ENCODE results near the gene ERCC1.
A peak's percentile ranks its signal among the peaks of the same experiment; 100 is the strongest.

Gene ERCC1

GRCh38 chr19:45439569-45440258, 16.0 kb upstream of the ERCC1 start:
- peak; percentile 34; the same call in 1 of the 2 replicates for TF ChIP-seq ZBTB7A (IDR thresholded peaks at IDR 0.05; ENCODE audit: low read depth)
- peak; percentile 79 for TF ChIP-seq YY1 (IDR thresholded peaks at IDR 0.05; ENCODE audit: low read depth)
- TF ChIP-seq, protein P1, sequence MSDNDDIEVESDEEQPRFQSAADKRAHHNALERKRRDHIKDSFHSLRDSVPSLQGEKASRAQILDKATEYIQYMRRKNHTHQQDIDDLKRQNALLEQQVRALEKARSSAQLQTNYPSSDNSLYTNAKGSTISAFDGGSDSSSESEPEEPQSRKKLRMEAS (IDR thresholded peaks at IDR 0.05) = 0 out of 2 replicates have a peak, but pooled peaks have one; percentile 37
- no peak for TF ChIP-seq NFIC (IDR thresholded peaks at IDR 0.05)
- peak; percentile 78 for TF ChIP-seq RAD21 (IDR thresholded peaks at IDR 0.05; ENCODE audit: low read depth)
- peak; percentile 16; the same call in 1 of the 2 replicates for TF ChIP-seq TCF12 (IDR thresholded peaks at IDR 0.05; ENCODE audit: low read depth)

- TF ChIP-seq ZBTB7A (IDR thresholded peaks at IDR 0.05; ENCODE audit: low read depth) = no peak
- TF ChIP-seq, protein P1 (IDR thresholded peaks at IDR 0.05) = no peak
- TF ChIP-seq YY1 (IDR thresholded peaks at IDR 0.05; ENCODE audit: low read depth) = no peak
- TF ChIP-seq, protein P2, sequence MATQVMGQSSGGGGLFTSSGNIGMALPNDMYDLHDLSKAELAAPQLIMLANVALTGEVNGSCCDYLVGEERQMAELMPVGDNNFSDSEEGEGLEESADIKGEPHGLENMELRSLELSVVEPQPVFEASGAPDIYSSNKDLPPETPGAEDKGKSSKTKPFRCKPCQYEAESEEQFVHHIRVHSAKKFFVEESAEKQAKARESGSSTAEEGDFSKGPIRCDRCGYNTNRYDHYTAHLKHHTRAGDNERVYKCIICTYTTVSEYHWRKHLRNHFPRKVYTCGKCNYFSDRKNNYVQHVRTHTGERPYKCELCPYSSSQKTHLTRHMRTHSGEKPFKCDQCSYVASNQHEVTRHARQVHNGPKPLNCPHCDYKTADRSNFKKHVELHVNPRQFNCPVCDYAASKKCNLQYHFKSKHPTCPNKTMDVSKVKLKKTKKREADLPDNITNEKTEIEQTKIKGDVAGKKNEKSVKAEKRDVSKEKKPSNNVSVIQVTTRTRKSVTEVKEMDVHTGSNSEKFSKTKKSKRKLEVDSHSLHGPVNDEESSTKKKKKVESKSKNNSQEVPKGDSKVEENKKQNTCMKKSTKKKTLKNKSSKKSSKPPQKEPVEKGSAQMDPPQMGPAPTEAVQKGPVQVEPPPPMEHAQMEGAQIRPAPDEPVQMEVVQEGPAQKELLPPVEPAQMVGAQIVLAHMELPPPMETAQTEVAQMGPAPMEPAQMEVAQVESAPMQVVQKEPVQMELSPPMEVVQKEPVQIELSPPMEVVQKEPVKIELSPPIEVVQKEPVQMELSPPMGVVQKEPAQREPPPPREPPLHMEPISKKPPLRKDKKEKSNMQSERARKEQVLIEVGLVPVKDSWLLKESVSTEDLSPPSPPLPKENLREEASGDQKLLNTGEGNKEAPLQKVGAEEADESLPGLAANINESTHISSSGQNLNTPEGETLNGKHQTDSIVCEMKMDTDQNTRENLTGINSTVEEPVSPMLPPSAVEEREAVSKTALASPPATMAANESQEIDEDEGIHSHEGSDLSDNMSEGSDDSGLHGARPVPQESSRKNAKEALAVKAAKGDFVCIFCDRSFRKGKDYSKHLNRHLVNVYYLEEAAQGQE (IDR thresholded peaks at IDR 0.05; ENCODE audit: low read depth) = no peak
- no peak for TF ChIP-seq USF1 (IDR thresholded peaks at IDR 0.05)
- TF ChIP-seq EP300 (IDR thresholded peaks at IDR 0.05; ENCODE audit: borderline replicate concordance) = no peak
- no peak for TF ChIP-seq EGR1 (IDR thresholded peaks at IDR 0.05)
- TF ChIP-seq CEBPB (IDR thresholded peaks at IDR 0.05) = no peak
- no peak for TF ChIP-seq FOXM1 (IDR thresholded peaks at IDR 0.05; ENCODE audit: borderline replicate concordance, low read depth)
- TF ChIP-seq NFIC (IDR thresholded peaks at IDR 0.05) = no peak
- no peak for TF ChIP-seq TAF1 (IDR thresholded peaks at IDR 0.05; ENCODE audit: low read depth)
- no peak for TF ChIP-seq TEAD4 (IDR thresholded peaks at IDR 0.05)
- TF ChIP-seq TCF12 (IDR thresholded peaks at IDR 0.05; ENCODE audit: low read depth) = no peak
- TF ChIP-seq CREB1 (IDR thresholded peaks at IDR 0.05; ENCODE audit: low read depth) = no peak
- TF ChIP-seq RAD21 (IDR thresholded peaks at IDR 0.05; ENCODE audit: low read depth) = no peak
Measured at GRCh38 chr19:45439190-45439568, 15.5 kb upstream of the ERCC1 start.

DNA sequence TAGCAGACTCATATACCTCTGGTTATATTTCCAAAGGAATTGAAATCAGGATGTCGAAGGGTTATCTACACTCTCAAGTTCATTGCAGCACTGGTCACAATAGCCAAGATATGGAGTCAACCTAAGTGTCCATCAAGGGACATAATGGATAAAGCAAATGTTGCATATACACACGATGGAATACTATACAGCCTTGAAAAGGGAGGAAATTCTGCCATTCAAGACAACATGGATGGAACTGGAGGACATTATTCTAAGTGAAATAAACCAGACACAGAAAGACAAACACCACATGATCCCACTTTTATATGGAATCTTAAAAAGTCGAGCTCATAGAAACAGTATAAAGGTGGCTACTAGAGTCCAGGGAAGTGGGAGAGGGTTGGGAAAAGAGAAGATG, 13.6 kb upstream of the ERCC1 start:
- TF ChIP-seq EGR1 (IDR thresholded peaks at IDR 0.05) (no peak), FOXM1 (IDR thresholded peaks at IDR 0.05; ENCODE audit: borderline replicate concordance, low read depth) (no peak), NFIC (IDR thresholded peaks at IDR 0.05) (no peak), TCF12 (IDR thresholded peaks at IDR 0.05; ENCODE audit: low read depth) (no peak), RAD21 (IDR thresholded peaks at IDR 0.05; ENCODE audit: low read depth) (no peak), CREB1 (IDR thresholded peaks at IDR 0.05; ENCODE audit: low read depth) (no peak), ZBTB7A (IDR thresholded peaks at IDR 0.05; ENCODE audit: low read depth) (no peak), TEAD4 (IDR thresholded peaks at IDR 0.05) (no peak), USF1 (IDR thresholded peaks at IDR 0.05) (no peak)
- TF ChIP-seq, protein P1 (IDR thresholded peaks at IDR 0.05) = no peak
- TF ChIP-seq, protein P2 (IDR thresholded peaks at IDR 0.05; ENCODE audit: low read depth) = no peak

DNA sequence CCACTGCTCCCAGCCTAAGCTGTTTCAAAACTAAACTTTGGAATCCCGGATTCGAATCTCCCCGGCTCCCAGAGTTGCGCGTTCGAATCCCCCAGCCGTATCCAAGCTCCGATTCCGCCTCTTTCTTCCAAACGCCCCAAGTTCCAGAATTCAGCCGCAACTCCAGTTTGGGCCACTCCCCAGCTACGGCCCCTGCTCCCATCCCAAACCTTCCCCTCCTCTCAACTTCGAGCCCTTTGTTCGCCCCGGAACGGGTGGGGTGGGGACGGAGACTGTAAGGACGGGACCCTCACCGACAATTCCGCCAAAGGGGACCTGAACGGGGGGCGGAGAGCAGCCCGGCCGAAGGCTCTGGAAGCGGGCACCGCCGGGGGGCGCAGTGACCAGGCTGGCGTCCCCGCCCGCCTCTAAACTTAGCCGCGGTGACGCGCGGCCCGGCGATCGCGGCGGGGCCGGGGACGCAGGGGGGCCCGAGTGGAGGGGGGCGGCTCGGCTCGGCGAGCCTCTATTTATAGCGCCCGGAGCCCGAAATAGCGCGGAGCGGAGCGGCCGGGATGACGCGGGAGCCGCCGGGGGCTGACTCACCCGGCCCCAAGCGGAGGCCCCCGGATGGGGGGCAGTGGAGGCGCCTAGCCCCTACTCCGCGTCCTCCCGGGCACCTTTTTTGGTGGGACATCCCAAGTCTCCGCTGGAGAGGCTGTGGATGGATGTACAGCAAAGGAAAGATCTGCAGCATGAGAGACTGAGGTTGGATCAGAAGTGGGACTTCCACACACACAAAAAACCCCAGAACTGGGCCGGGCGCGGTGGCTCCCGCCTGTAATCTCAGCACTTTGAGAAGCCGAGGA, 4.9 kb upstream of the ERCC1 start:
- 0 out of 2 replicates have a peak, but pooled peaks have one; percentile 51 for TF ChIP-seq ZBTB7A (IDR thresholded peaks at IDR 0.05; ENCODE audit: low read depth)
- no peak for TF ChIP-seq TCF12 (IDR thresholded peaks at IDR 0.05; ENCODE audit: low read depth)

- peak; percentile 59; the same call in 1 of the 2 replicates for TF ChIP-seq EP300 (IDR thresholded peaks at IDR 0.05; ENCODE audit: borderline replicate concordance)
- TF ChIP-seq RAD21 (IDR thresholded peaks at IDR 0.05; ENCODE audit: low read depth) = no peak
Measured at GRCh38 chr19:45424191-45425058, 708 bp upstream of the ERCC1 start.
